ENCODE results near the gene EXOC3L1.

Gene EXOC3L1

DNA sequence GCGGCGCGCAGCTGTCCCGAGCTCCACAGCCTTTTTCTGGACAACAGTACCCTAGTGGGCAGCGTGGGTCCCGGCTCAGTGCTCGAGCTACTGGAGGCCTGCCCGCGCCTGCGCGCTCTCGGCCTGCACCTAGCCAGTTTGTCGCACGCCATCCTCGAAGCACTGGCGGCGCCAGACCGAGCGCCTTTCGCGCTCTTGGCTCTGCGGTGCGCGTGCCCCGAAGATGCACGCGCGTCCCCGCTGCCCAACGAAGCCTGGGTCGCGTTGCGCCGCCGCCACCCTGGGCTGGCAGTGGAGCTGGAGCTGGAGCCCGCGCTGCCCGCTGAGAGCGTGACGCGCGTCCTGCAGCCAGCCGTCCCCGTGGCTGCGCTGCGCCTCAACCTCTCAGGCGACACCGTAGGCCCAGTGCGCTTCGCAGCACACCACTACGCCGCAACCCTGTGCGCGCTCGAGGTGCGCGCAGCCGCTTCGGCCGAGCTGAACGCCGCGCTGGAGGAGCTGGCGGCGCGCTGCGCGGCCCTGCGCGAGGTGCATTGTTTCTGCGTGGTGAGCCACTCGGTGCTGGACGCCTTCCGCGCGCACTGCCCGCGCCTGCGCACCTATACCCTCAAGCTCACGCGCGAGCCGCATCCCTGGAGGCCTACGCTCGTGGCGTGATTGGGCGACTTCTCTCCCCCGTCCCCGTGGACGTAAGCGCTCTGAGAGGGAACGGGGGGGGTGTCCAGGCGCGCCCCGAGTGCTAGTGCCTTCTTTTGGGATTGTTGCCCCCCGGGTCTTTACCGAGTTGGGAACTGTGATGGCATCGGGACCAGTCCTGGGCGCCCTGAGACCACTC lies 26.6 kb downstream of the EXOC3L1 start:
- Histone ChIP-seq H3K36me3 (replicated peaks) (no peaks in the 10 kb centered on the region), H3K27me3 (ENCODE audit: low read depth) (no peaks in the 10 kb centered on the region), H3K4me1 (no peaks in the 10 kb centered on the region; the same call in 1 of the 2 replicates), H3K9me3 (no peaks in the 10 kb centered on the region), H3K4me3 (no peak overlapping the region)
- no peak for DNase-seq (ENCODE audit: low spot score in 2 of 2)
- in situ Hi-C loops (cut with MboI; ENCODE audit: low sequenced_read_pairs), result no loop called here

DNA sequence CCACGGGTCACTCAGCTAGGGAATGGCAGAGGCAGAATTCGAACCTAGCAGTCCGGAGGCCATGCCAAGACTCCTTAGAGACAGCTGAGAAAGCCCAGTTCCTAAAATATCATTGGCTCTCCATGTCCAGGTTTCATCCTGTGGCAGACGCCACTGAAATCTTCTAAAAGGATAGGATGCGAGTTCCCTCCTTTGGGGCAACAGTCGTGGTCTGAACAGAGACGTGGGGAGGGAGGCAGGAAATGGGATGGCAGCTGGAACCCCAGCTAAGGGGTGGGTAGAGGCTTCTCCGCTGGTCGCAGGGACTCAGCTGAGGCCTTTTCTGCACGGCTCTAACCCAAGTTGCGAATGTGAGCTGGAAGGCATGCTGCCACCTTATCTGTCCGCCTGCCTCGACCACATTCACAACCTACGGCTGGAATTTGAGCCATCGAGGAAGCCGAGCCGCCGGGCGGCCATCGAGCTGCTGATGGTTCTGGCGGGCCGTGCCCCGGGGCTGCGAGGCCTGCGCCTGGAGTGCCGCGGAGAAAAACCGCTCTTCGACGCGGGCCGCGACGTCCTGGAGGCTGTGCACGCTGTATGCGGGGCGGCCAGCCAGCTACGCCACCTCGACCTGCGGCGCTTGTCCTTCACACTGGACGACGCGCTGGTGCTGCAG lies 27.3 kb downstream of the EXOC3L1 start:
- H3K9me3 ChIP-seq, result no peaks in the 10 kb centered on the region
- no peak overlapping the region for H3K4me3 ChIP-seq
- in situ Hi-C loops (cut with MboI; ENCODE audit: low sequenced_read_pairs), result no loop called here
- no peaks in the 10 kb centered on the region for H3K36me3 ChIP-seq (replicated peaks)
- H3K27me3 ChIP-seq (ENCODE audit: low read depth), result no peaks in the 10 kb centered on the region
- no peak for DNase-seq (ENCODE audit: low spot score in 2 of 2)
- H3K4me1 ChIP-seq, result no peaks in the 10 kb centered on the region; the same call in 1 of the 2 replicates

DNA sequence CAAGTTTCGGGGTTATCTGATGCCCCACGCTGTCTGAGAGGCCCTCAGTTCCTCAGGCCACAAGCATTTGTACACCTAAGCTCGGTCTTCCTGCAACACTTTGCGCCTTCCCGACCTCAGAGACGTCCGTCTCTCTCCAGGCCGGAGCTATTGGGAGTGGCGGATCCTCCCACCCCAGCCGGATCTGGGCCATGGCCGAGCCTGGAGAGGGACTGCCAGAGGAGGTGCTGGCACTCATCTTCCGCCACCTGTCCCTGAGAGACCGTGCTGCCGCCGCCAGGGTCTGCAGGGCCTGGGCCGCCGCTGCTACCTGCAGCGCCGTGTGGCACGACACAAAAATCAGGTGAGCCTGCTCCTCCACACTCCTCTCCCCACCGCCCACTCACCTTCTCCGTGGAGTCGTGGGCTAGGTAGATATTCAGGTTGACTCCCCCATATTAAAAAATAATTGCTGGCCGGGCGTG lies 28.3 kb downstream of the EXOC3L1 start:
- H3K9me3 ChIP-seq, result no peaks in the 10 kb centered on the region
- no peaks in the 10 kb centered on the region for H3K36me3 ChIP-seq (replicated peaks)
- no peaks in the 10 kb centered on the region; the same call in 1 of the 2 replicates for H3K4me1 ChIP-seq
- H3K27me3 ChIP-seq (ENCODE audit: low read depth), result no peaks in the 10 kb centered on the region
- DNase-seq (ENCODE audit: low spot score in 2 of 2), result no peak
- in situ Hi-C loops (cut with MboI; ENCODE audit: low sequenced_read_pairs), result no loop called here
- no peak overlapping the region for H3K4me3 ChIP-seq

DNA sequence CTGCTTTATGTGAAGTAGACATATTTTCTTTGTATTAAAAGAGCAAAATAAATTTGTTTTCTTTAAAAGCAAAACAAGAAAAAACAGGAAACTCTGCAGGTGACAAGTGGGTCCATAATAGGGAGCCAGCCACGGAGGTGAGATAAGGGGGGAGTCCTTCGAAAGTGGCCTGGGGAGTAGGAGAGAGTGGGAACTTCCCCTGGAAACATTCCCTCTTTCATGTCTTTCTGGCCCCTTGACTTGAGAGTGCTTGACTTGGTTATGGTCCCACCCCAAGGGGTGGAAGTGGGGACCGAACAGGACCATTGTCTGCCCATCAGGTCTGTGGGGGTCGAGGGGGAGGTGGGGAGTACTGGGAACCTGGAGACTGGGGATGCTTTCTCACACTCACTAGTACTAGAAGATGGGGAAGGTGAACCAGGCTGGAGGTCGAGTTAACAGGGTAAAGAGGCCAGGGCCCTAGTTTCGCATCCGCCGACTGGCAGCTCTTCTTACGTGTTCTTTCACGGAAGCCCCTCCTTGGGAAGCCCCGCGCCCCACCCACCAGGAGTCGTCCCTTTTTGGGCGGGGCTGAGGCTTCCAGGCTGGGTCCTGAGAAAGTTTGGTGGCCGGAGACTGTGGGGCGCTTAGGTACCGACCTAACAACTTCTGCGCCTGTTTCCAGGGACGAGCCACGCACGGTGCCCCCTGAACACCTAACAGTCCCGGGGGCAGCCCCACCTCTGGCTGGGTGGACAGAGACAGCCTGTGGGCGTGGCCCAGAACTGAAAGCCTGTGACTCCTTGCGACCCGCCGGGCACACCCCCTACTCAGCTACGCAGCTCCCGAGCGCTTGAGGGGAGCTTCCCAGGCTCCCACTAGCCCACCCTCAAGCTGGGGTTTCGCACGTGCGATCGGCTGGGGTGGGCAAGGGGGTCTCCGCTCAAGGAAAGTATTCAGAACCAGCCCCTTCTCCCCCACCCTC lies 31.0 kb downstream of the EXOC3L1 start:
- Histone ChIP-seq H3K4me3 (peak overlapping the region; percentile 67), H3K4me1 (no peaks in the 10 kb centered on the region; the same call in 1 of the 2 replicates), H3K36me3 (replicated peaks) (no peaks in the 10 kb centered on the region), H3K9me3 (no peaks in the 10 kb centered on the region), H3K27me3 (ENCODE audit: low read depth) (no peaks in the 10 kb centered on the region)
- in situ Hi-C loops (cut with MboI; ENCODE audit: low sequenced_read_pairs), result loop anchor here (10.0 kb wide), 2 partner anchors 144 to 184 kb away; no protein-coding TSS in a partner anchor
- peak; percentile 31 to 79 for DNase-seq (ENCODE audit: low spot score in 2 of 2)

DNA sequence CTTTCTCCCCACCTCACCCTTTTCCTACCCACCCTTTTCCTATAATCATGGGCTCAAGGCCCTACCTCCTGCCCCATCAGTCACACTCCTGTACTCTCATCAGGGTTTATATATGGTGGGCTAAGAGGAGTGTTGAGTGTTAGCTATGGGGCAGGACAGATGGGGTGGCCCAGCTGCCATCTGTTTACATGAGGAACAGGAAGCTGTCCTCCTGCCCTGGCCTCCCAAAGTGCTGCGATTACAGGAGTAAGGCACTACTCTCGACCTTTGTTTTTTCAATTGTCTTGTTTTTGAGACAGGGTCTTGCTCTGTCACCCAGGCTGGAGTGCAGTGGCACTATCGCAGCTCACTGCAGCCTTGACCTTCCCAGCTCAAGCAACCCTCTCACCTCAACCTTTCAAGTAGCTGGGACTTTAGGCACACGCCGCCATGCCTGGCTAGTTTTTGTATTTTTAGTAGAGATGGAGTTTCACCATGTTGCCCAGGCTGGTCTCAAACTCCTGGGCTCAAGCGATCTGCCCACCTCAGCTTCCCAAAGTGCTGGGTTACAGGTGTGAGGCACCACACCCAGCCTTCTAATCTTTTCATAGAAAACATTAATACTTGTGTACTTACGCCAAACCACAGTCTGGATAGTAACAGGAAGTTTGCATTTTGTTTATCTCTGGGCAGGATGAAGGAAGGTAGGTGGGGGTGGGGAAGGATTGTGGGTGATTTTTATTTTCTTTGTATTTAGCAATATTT lies 31.9 kb downstream of the EXOC3L1 start:
- H3K4me1 ChIP-seq, result no peaks in the 10 kb centered on the region; the same call in 1 of the 2 replicates
- in situ Hi-C loops (cut with MboI; ENCODE audit: low sequenced_read_pairs), result loop anchor here (10.0 kb wide), 2 partner anchors 143 to 183 kb away; no protein-coding TSS in a partner anchor
- no peak overlapping the region for H3K4me3 ChIP-seq
- no peaks in the 10 kb centered on the region for H3K9me3 ChIP-seq
- DNase-seq (ENCODE audit: low spot score in 2 of 2), result no peak
- H3K27me3 ChIP-seq (ENCODE audit: low read depth), result no peaks in the 10 kb centered on the region
- no peaks in the 10 kb centered on the region for H3K36me3 ChIP-seq (replicated peaks)

DNA sequence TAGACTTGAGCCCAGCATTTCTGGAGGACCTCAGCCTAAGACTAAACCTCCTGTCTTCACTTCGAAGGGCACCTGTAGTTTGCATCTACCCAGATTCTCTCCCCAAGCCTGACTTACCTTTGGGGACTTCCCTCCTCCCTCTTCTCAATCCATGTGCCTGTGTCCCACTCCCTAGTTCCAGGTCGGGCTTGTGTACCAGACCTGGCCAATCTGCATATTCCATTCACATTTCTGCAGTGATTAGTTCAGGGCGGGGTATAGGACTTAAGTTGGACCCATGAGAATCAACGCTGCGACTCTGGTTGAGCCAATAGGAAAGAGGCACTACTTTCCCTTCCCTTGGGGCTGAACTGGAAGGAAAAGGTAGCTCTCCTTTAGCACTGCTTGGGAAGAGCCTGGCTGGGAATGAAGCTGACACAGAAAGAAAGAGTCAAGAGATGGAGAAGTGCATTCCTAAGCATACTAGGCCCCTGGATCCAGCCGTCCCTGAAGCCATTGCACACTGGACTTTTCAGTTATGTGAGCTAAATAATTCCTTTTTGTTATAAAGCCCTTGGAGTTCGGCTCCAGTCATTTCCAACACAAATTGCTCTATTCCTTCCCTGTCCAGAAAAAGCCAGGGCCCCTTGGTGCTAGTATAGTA lies 32.7 kb downstream of the EXOC3L1 start:
- no peaks in the 10 kb centered on the region for H3K9me3 ChIP-seq
- no peaks in the 10 kb centered on the region for H3K27me3 ChIP-seq (ENCODE audit: low read depth)
- no peak overlapping the region for H3K4me3 ChIP-seq
- DNase-seq (ENCODE audit: low spot score in 2 of 2), result no peak
- H3K36me3 ChIP-seq (replicated peaks), result no peaks in the 10 kb centered on the region
- no peaks in the 10 kb centered on the region; the same call in 1 of the 2 replicates for H3K4me1 ChIP-seq
- in situ Hi-C loops (cut with MboI; ENCODE audit: low sequenced_read_pairs), result loop anchor here (10.0 kb wide), 2 partner anchors 142 to 182 kb away; no protein-coding TSS in a partner anchor

DNA sequence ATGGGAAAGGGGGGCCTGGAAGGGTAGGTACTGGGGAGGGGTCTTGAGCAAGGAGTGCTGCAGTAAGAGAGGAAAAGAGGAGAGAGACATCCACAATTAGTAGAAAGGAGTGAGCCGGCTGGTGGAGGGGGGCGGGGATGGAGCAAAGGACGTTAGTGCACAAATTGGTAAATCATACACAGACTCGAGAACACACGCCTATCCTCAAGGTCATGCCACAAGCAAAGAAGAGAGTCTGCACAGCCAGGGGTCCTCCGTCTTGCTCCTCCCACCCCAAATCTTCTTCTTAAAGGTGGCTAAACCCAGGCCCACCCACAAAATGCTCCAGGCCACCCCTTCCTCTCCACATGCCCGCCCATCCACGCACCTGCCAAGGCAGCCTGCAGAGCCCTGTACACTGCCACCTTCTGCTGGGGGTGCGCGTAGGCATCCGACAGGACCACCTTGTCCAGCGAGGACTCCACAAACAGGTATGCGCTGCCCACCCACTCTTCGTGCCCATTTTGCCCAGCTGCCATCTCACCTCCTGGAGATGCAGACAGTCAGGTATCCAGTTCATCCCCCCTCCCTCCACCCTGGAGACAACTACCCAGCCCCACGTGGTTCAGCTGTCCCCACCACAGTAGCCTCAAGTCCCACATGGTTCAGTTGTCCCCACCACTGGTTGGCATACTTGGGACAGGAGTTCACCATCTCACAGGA lies 33.6 kb downstream of the EXOC3L1 start:
- H3K9me3 ChIP-seq, result no peaks in the 10 kb centered on the region
- in situ Hi-C loops (cut with MboI; ENCODE audit: low sequenced_read_pairs), result loop anchor here (10.0 kb wide), 2 partner anchors 141 to 181 kb away; no protein-coding TSS in a partner anchor
- no peaks in the 10 kb centered on the region for H3K36me3 ChIP-seq (replicated peaks)
- no peaks in the 10 kb centered on the region; the same call in 1 of the 2 replicates for H3K4me1 ChIP-seq
- no peaks in the 10 kb centered on the region for H3K27me3 ChIP-seq (ENCODE audit: low read depth)
- H3K4me3 ChIP-seq, result no peak overlapping the region
- DNase-seq (ENCODE audit: low spot score in 2 of 2), result no peak

DNA sequence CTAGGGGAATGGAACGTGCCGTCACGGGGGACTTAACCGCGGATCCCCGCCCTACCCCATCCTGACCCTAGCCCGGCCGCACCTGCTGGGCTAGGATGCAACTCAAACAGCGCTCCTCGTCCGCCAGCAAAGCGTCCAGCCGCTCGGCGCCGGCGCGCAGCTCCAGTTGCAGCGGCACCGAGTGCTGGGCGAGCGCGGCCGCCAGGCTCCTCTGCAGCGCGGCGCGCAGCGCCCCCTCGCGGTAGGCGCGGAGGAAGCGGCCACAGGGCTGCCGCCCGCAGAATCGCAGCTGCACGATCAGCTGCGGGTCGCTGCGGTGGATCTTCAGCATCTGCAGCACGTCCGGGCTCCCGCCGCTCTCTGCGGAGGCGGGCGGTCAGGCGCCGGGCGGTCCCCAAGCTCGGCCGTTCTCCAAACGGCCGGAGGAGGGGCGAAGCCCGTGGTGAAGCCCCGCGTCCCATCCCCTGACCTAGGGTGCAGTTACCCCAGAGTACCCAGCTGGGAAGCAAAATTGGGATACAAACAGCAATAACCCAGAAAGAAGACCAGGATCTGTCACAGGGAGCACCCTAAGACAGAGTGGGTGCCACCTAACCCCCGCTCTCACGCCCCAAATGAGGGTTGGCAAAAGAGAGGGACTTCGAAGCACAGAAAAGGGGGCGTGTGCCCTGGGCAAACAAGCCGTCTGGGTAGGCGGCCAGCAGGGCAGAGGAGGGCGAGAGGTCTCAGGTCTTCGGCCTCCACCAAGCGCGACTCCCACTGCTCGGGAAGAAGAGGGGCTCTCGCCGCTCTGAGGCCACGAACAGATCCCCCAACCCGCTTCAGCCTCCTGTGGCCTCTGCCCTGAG lies 34.4 kb downstream of the EXOC3L1 start:
- Histone ChIP-seq H3K4me1 (no peaks in the 10 kb centered on the region; the same call in 1 of the 2 replicates), H3K4me3 (0 out of 2 replicates have a peak overlapping the region, but pooled peaks have one; percentile 2), H3K27me3 (ENCODE audit: low read depth) (no peaks in the 10 kb centered on the region), H3K9me3 (no peaks in the 10 kb centered on the region), H3K36me3 (replicated peaks) (no peaks in the 10 kb centered on the region)
- in situ Hi-C loops (cut with MboI; ENCODE audit: low sequenced_read_pairs), result loop anchor here (10.0 kb wide), 2 partner anchors 141 to 181 kb away; no protein-coding TSS in a partner anchor
- peak; percentile 55 to 85 for DNase-seq (ENCODE audit: low spot score in 2 of 2)

DNA sequence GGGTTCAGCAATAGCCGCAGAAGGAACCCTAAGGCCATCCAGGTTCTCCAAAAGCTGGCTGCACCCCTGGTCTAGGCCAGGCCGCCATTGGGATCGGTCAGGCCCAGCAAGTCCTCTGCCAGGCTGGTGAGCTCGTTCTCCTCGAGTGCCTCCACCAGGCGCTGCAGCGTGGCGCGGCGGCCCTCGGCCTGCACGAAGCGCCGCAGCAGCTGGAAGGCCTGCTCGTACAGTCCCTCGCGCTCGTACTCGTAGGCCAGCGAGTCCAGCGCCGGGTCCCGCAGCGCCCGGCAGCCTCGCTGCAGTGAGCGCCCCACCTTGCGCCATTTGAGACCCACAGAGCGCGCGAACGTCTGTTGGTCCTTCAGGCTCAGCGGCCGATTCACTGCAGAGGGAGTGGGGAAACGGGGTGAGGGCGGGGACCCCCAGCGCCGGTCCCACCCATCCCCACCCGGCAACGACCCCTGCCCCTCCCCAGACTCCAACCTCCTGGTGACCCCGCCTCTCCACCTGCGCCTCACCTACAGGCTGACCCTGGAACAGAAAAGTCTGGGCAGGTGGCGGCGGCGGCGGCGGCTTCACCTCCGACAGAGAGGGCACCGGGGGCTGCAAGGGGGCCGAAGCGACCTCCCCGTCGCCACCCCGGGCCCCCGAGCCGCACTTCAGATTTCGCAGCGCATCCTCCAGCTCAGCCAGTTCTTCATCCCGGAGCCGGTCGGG lies 35.2 kb downstream of the EXOC3L1 start:
- in situ Hi-C loops (cut with MboI; ENCODE audit: low sequenced_read_pairs), result loop anchor here (10.0 kb wide), 2 partner anchors 140 to 180 kb away; no protein-coding TSS in a partner anchor
- H3K9me3 ChIP-seq, result no peaks in the 10 kb centered on the region
- H3K4me3 ChIP-seq, result 0 out of 2 replicates have a peak overlapping the region, but pooled peaks have one; percentile 2
- DNase-seq (ENCODE audit: low spot score in 2 of 2), result no peak
- no peaks in the 10 kb centered on the region for H3K36me3 ChIP-seq (replicated peaks)
- no peaks in the 10 kb centered on the region for H3K27me3 ChIP-seq (ENCODE audit: low read depth)
- H3K4me1 ChIP-seq, result no peaks in the 10 kb centered on the region; the same call in 1 of the 2 replicates

DNA sequence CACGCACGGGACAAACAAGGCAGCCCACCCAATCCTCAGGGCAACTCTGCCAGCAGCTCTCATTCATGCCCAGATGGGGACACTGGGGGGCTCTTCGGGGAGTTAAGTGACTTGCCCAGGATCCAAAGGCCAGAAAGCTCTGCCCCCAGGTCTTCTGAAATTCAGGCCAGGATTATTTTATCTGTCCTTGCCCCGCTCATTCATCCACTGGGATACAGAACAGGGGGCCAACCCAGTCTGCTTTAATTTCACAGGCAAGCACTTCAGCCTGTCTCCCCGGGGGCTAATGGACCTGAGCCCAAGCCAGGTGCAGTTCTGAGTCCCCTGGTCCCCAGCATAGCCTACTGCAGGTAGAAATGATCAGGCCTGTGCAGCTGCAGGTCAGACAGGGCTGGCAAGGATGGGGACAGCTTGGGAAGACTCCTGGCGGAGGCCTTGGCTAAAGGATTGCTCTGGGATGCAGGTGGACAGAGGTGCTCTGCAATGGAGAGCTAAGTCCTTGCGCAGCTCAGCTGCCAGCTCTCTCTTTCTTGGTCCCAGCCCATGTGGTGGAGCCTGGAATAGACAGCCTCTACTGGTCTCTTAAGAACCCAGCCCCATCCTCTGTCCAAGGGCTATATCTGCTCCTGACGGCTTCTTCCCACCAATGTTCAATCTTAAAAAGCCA lies 38.4 kb downstream of the EXOC3L1 start:
- Histone ChIP-seq H3K9me3 (no peaks in the 10 kb centered on the region), H3K36me3 (replicated peaks) (peaks cover 25% of the 10 kb centered on the region), H3K4me1 (no peaks in the 10 kb centered on the region), H3K4me3 (no peak overlapping the region), H3K27me3 (ENCODE audit: low read depth) (no peaks in the 10 kb centered on the region)
- in situ Hi-C loops (cut with MboI; ENCODE audit: low sequenced_read_pairs), result loop anchor here (10.0 kb wide), 2 partner anchors 137 to 177 kb away; no protein-coding TSS in a partner anchor
- no peak for DNase-seq (ENCODE audit: low spot score in 2 of 2)

All from HAP-1 (cell line).